ENCODE results near the gene SENP7.
"Not testable (repeated sequence)": the region's sequence is repeated elsewhere in the genome, so short reads cannot be mapped to it uniquely, and the experiment has no call there.

The SENP7 gene

GRCh38 chr3:101519685-101520365, 6.8 kb upstream of the SENP7 start:
- no peak for DNase-seq

- no peak for DNase-seq
Measured at GRCh38 chr3:101518421-101518871, 5.4 kb upstream of the SENP7 start.

GRCh38 chr3:101513419-101513986, 491 bp upstream of the SENP7 start:
- DNase-seq: peak; percentile 30

- no peak for DNase-seq
Measured at GRCh38 chr3:101512396-101512645, 691 bp downstream of the SENP7 start.

GRCh38 chr3:101509811-101510210, 3.2 kb downstream of the SENP7 start:
- DNase-seq: no peak

- DNase-seq: no peak
Measured at GRCh38 chr3:101509281-101509680, 3.7 kb downstream of the SENP7 start.

GRCh38 chr3:101501783-101502182, 11.2 kb downstream of the SENP7 start:
- no peak for DNase-seq

GRCh38 chr3:101500208-101500607, 12.8 kb downstream of the SENP7 start:
- no peak for DNase-seq

- no peak for DNase-seq
Measured at GRCh38 chr3:101497803-101498202, 15.2 kb downstream of the SENP7 start.

- DNase-seq: no peak
Measured at GRCh38 chr3:101495552-101495951, 17.5 kb downstream of the SENP7 start.

- no peak for DNase-seq
Measured at GRCh38 chr3:101484805-101485620, 28.0 kb downstream of the SENP7 start.

GRCh38 chr3:101478980-101479379, 34.0 kb downstream of the SENP7 start:
- peak; percentile 12 for DNase-seq

GRCh38 chr3:101474841-101475552, 38.0 kb downstream of the SENP7 start:
- DNase-seq: not testable (repeated sequence)

- DNase-seq: not testable (repeated sequence)
Measured at GRCh38 chr3:101468676-101469075, 44.3 kb downstream of the SENP7 start.

- DNase-seq: not testable (repeated sequence)
Measured at GRCh38 chr3:101467310-101467663, 45.7 kb downstream of the SENP7 start.

- DNase-seq: no peak
Measured at GRCh38 chr3:101466465-101467309, 46.3 kb downstream of the SENP7 start.

GRCh38 chr3:101464235-101464634, 48.8 kb downstream of the SENP7 start:
- no peak for DNase-seq

- no peak for DNase-seq
Measured at GRCh38 chr3:101461451-101461850, 51.6 kb downstream of the SENP7 start.

GRCh38 chr3:101458387-101458786, 54.6 kb downstream of the SENP7 start:
- no peak for DNase-seq

- DNase-seq: no peak
Measured at GRCh38 chr3:101454629-101455028, 58.4 kb downstream of the SENP7 start.

- DNase-seq: peak; percentile 4
Measured at GRCh38 chr3:101453961-101454360, 59.1 kb downstream of the SENP7 start.

- DNase-seq: not testable (repeated sequence)
Measured at GRCh38 chr3:101438641-101439040, 74.4 kb downstream of the SENP7 start.

GRCh38 chr3:101433652-101434051, 79.4 kb downstream of the SENP7 start:
- no peak for DNase-seq

All from hematopoietic multipotent progenitor cell treated with erythropoietin and hydrocortisone succinate and interleukin-3 and kit ligand, for 8 days (in vitro differentiated cells).